HepG2 (cell line): ENCODE measurements around the gene XXYLT1.

ENCODE experiments used
- FOXK2 ChIP-seq: fragments of 450-650 bp; IDR thresholded peaks from 2 replicates; pipeline ENCODE4 v1.6.1; 2016
- GZF1 ChIP-seq: sonication (generic); formaldehyde crosslinking; IDR thresholded peaks from 2 replicates; pipeline ENCODE4 v1.5.1; 2020; ENCODE audit warnings: mild to moderate bottlenecking, missing genetic modification reagents
- HMGA1 ChIP-seq: sonication (generic); formaldehyde crosslinking; conservative IDR thresholded peaks from 2 replicates; pipeline ENCODE4 v1.4.0; 2020; ENCODE audit warnings: missing genetic modification reagents
- LRRFIP1 ChIP-seq: sonication (generic); formaldehyde crosslinking; conservative IDR thresholded peaks from 2 replicates; pipeline ENCODE4 v1.4.0; 2020; ENCODE audit warnings: missing genetic modification reagents
- MAZ ChIP-seq, 2 experiments: sonication (generic) in 1 of 2; formaldehyde crosslinking in 1 of 2; IDR thresholded peaks; 2 replicates each; pipeline versions ENCODE4 v1.5.0 to v1.6.1; 2012 to 2020; ENCODE audit warnings: low read depth in 2 of 2, mild to moderate bottlenecking in 2 of 2, borderline replicate concordance in 1 of 2, improper control_type of control experiment in 1 of 2, low read length in 1 of 2, missing genetic modification reagents in 1 of 2, moderate library complexity in 1 of 2
- NFE2 ChIP-seq: sonication (generic); formaldehyde crosslinking; IDR thresholded peaks from 2 replicates; pipeline ENCODE4 v1.4.0; 2020; ENCODE audit warnings: missing genetic modification reagents
- NFIC ChIP-seq: IDR thresholded peaks from 2 replicates; pipeline ENCODE4 v1.6.1; 2012; ENCODE audit warnings: mild to moderate bottlenecking, low read length, inconsistent platforms
- PHF21A ChIP-seq: sonication (generic); formaldehyde crosslinking; IDR thresholded peaks from 2 replicates; pipeline ENCODE4 v1.5.0; 2020; ENCODE audit warnings: mild to moderate bottlenecking, missing genetic modification reagents
- SATB2 ChIP-seq: sonication (generic); formaldehyde crosslinking; IDR thresholded peaks from 2 replicates; pipeline ENCODE4 v1.5.0; 2020; ENCODE audit warnings: missing genetic modification reagents
- SYNCRIP ChIP-seq: fragments of 200-400 bp; formaldehyde crosslinking; IDR thresholded peaks from 2 replicates; pipeline ENCODE4 v1.6.1; 2018; ENCODE audit warnings: mild to moderate bottlenecking, low read depth, low read length; ENCODE audit not compliant: insufficient read depth
- ZBTB14 ChIP-seq: sonication (generic); formaldehyde crosslinking; IDR thresholded peaks from 2 replicates; pipeline ENCODE4 v1.4.0; 2020; ENCODE audit warnings: missing genetic modification reagents
- ZNF558 ChIP-seq: sonication (generic); formaldehyde crosslinking; IDR thresholded peaks from 2 replicates; pipeline ENCODE4 v1.9.0; 2022; ENCODE audit warnings: mild to moderate bottlenecking, missing genetic modification reagents, borderline replicate concordance
- TF ChIP-seq, protein P1 (sequence below): sonication (generic); formaldehyde crosslinking; IDR thresholded peaks from 2 replicates; pipeline ENCODE4 v1.5.0; 2020; ENCODE audit warnings: mild to moderate bottlenecking, missing genetic modification reagents, moderate library complexity
- TF ChIP-seq, protein P2 (sequence below): sonication (generic); formaldehyde crosslinking; IDR thresholded peaks from 2 replicates; pipeline ENCODE4 v1.8.0; 2022; ENCODE audit warnings: missing genetic modification reagents, mild to moderate bottlenecking, inconsistent platforms, borderline replicate concordance

GRCh38 chr3:195033531-195034091 is 237.3 kb downstream of the XXYLT1 start:
- TF ChIP-seq GZF1 (CRISPR knock-in tag) (no peak), NFE2 (CRISPR knock-in tag) (no peak), NFIC (no peak; the same call in 1 of the 2 replicates), ZBTB14 (no peak), SATB2 (CRISPR knock-in tag) (no peak), FOXK2 (no peak), MAZ (IDR thresholded peaks at IDR 0.05; ENCODE audit: borderline replicate concordance, low read depth, low read length) (no peak), MAZ (CRISPR knock-in tag; IDR thresholded peaks at IDR 0.05; ENCODE audit: low read depth) (no peak), ZNF558 (no peak), PHF21A (CRISPR knock-in tag) (peak; percentile 64; the same call in 1 of the 2 replicates), SYNCRIP (no peak), LRRFIP1 (CRISPR knock-in tag) (no peak), HMGA1 (CRISPR knock-in tag) (no peak)
- TF ChIP-seq, protein P1, sequence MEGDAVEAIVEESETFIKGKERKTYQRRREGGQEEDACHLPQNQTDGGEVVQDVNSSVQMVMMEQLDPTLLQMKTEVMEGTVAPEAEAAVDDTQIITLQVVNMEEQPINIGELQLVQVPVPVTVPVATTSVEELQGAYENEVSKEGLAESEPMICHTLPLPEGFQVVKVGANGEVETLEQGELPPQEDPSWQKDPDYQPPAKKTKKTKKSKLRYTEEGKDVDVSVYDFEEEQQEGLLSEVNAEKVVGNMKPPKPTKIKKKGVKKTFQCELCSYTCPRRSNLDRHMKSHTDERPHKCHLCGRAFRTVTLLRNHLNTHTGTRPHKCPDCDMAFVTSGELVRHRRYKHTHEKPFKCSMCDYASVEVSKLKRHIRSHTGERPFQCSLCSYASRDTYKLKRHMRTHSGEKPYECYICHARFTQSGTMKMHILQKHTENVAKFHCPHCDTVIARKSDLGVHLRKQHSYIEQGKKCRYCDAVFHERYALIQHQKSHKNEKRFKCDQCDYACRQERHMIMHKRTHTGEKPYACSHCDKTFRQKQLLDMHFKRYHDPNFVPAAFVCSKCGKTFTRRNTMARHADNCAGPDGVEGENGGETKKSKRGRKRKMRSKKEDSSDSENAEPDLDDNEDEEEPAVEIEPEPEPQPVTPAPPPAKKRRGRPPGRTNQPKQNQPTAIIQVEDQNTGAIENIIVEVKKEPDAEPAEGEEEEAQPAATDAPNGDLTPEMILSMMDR (CRISPR knock-in tag) = no peak
- TF ChIP-seq, protein P2, sequence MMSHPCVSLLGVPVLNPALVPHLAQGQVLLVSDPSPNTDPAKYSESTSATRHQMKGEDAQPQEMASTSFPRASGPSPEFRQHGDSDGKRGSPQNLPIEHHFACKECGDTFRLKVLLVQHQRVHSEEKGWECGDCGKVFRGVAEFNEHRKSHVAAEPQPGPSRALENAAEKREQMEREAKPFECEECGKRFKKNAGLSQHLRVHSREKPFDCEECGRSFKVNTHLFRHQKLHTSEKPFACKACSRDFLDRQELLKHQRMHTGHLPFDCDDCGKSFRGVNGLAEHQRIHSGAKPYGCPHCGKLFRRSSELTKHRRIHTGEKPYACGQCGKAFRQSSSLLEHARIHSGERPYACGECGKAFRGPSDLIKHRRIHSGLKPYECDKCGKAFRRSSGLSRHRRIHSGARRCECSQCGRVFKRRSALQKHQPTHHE = no peak
